NCI-H2107 treated with DMSO at 0.1 percent for 48 hours (cell line): ENCODE data around the gene KAZN.

Source experiments
- DNase-seq: peaks from one replicate; lab custom pipeline; 2025; ENCODE audit not compliant: unreplicated experiment; lab: John Stamatoyannopoulos, UW

KAZN gene

DNA sequence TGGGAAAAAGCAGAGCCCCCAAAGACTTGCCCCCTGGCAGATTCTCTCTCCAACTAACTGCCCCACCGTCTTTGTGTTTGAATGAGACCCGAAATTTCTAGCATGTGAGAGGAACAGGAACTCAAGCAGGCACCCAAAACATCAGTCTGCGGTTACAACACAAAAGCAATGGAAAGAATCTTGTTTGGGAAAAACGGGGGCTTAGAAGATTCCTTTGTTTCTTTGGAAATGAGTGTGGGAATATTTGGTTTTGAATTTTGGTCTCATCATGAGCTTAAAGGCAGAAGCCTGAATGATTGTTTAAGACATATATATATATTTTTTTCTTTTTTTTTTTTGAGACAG, 366.2 kb downstream of the KAZN start:
- DNase-seq = no peak

DNA sequence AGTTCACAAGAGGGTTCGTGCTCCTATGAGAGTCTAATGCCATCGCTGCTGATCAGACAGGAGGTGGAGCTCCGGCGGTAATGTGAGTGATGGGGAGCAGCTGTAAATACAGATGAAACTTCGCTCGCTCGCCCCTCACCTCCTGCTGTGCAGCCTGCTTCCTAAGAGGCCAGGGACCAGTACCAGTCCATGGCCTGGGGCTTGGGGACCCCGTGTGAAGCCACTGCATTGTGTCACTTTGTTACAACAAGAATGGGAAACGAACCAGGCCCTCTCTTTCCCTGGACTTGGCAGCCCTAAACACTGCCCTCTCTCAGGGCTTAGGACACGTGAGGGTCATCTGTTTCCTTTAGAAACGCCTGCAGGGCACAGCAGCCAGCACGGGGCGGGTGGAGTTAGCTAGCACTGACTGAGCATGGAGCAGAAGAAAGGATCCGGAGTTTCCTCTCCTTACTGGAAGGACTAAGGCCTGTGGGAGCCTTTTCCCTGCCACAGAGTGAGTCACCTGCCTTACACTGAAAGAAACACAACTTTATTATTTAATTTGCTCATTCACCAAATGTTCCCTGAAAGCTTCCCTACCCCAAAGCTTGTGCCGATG, 369.9 kb downstream of the KAZN start:
- DNase-seq = no peak

DNA sequence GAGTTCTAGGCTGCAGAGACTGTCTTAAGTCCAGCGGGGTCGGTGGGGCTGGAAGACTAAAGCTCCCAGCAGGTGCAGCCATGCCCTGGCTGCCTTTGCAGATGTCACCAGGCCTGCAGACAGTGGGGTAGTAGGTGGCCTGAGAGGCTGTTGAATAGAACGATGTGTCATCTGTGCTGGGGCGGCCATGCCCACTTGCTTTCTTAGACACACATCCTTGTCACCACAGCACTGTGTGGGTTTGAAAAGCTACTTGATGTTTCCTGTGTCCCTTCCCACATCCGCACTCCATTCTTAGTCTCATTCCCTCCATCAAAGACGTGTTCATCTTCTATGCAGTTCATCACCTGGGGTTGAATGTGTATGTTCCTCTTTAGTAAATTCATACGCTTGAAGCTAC, 370.5 kb downstream of the KAZN start:
- no peak for DNase-seq

DNA sequence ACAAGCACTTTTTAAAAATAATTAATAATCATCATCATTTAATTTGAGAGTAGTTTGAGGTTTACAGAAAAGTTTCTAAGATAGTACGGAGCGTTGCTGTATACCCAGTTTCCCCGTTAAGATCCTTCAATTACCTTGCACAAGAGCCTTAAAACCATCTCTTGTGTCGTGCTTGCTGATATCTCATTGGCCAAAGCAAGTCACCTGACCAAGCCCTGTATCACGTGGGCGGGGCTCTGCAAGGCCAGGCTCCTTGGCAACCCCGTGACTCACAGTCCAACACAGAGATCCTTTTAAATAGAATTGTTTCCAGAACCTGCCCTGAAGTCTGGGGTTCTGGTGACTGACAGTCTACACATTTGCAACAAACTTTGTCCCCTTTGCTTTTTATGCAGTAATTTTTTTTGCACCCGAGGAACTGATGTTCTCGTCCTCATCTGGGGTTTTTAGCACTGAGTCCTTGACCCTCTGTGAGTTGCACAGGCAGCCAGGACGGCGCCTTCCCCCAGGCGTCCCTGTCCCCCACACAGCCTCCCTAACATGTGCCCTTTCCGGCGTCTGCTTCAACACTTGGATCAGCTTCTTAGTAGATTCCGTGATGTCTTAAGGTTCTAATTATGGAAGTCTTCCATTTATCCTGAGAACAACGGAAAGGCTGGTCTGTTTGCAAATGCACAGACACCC, 371.8 kb downstream of the KAZN start:
- no peak for DNase-seq

DNA sequence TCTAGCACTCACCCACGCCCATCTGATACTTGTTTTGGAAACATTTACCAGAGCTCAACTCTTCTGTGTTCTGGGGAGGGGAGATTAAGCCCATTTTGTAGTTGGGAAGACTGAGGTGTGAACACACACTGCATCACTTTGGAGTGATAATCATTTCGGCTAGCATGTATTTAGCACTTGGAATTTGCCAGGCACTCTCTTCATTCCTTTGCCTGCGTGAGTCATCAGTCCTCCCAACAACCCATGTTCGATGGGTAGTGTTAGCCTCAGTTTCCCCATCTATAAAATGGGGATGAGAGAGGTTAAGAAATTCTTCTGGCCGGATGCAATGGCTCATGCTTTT, 372.3 kb downstream of the KAZN start:
- DNase-seq = no peak

DNA sequence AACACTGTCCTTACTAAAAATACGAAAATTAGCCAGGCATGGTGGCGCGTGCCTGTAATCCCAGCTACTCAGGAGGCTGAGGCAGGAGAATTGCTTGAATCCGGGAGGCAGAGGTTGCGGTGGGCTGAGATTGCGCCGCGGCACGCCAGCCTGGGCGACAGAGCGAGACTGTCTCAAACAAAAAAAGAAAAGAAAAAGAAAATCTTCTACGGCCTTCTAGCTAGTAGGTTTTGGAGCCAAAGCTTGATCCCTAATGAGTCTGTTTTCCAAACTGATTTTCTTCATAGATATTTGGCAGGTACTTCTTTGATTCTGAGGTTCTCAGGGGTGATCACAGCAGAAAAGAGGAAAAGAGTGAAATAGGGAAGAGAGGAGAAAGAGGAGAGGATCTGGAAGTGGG, 372.7 kb downstream of the KAZN start:
- DNase-seq = no peak

DNA sequence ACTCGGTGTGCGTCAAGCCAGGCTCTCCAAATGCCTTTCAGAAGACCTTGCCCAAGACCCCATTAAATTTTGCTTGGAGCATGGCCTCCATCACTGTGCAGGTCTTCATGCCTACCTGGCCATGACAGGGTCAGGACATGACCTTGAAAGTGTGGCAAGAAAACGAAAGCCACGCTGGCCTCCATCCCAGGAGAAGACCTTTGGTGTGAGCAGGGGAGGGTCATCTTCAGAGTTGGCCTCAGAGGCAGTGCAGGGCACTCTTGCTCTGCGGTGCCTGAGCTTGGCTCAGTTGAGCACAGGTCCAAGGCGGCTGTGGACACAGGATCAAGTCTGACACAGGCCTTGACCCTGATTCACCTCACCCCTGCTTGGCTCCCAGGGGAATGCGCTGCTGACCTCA, 373.6 kb downstream of the KAZN start:
- DNase-seq = no peak

DNA sequence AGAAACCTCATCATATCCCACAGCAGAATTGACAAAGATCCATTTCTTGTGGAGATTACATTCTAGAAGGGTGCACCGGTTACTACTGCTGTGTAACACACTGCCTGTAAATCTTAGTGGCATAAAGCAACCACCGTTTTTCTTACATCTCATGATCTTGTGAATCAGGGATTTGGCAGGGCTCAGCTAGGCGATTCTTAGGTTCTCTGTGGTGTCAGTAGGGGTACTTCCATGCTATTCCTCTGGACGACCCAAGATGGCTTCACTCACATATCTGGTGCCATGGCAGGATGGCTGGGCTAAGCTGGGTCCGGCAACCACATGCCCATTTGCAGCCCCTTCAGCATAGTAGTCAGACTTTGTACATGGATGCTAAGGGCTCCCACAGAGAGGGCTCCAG, 375.3 kb downstream of the KAZN start:
- no peak for DNase-seq

DNA sequence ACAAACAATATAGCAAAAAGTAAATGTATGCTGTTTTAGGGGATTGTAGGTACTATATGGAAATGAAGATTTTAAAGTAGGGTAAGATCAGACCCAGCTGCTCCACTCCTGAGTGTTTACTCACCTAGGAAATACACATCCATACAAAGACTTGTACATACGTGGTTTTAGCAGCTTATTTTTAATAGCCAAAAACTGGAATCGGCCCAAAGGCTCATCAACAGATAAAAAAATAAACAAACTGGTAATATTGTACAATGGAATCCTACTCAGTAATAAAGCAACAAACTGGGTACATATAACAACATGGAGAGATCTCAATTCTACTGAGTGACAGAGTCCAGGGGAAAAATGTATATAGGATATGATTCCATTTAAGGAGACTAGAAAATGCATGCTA, 375.9 kb downstream of the KAZN start:
- DNase-seq = no peak

DNA sequence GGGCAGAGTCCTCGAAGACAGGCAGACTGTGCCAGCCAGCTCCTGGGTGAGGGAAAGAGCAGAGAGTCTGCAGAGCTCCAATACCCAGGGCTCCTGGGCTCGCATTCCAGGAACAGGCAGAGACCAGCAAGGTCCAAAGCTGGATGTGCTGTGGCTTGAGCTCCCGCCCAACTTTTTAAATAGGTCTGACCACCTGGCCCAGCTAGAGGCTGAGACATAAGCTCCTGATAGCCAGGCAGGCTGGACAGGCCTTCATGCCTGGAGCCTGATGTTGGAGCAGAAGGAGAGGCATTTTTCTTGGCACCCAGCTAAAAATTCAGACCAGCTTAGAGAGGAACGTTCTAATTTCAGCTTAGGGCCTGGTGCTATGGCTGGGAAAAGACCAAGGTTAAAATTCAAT, 376.6 kb downstream of the KAZN start:
- DNase-seq = no peak

DNA sequence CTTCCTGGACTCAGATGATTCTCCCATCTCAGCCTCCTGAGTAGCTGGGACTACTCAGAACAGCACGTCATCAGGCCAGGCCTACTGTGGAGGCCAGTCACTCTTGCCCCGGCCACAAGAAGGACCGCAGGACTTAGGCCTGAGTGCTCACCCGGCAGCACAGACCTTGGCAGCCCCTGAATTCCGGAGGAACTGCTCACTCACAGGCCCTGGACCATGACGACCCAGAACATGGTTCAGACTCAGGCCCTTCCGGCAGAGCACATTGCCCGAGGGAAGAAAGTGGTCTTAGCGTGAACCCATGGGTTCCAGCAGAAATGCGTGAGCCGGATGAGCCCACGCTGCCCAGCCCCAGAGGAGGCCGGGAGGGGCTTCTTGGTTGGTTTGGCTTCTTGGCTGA, 377.8 kb downstream of the KAZN start:
- no peak for DNase-seq

DNA sequence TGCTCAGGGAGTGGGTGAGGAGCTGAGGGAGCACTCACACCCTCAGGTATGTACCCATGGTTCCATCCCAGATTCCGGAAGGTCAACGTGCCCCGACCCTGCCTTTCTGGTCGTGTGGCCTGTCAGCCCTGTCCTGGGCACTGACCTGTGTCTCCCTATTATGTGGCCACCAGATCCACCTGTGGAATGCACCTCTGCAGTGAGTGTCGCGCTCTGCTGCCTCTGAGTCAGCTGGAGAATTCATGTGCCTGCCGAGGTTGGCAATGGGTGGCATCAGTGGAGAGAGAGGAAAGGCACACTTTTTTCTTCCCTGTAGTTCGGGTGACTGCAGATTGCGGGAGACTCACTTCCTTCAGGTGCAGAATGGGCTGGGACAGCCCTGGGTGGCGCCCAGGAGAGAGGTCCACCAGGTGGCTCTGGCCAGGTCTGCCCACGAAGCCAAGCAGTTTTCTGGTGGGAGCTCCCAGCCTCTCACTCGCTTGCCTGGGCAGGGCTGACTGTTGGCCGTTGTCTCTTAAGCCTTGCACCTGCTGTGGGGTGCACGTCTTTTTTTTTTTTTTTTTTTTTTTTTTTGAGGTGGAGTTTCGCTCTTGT, 378.9 kb downstream of the KAZN start:
- no peak for DNase-seq

DNA sequence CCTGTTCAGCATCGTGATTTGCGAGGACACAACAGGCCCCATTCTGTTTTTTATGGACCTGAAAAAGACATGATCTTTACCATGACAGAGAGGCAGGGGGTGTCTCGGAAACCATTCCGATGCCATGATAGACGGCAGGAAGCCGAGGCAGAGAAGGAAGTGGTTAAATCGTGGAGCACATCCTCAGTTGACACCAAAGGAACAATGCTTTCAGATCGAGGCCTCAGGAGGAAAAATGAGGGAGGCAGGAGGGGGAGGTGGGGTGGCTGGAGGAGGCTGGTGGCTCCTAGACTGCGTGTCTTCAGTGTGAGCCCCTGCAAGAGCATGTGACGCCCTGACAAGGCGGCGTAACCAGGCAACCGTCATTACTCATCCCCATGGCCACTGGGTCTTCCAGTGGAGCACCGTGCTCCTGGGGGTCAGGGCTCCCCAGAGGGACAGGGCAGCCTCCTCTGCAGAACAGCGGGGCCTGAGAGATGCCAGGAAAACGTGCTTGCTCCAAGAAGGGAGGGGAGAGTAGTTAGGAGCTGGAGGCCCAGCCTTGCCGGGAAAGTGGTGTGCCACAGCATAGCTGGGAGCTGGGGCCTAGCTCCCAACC, 382.2 kb downstream of the KAZN start:
- DNase-seq = no peak

DNA sequence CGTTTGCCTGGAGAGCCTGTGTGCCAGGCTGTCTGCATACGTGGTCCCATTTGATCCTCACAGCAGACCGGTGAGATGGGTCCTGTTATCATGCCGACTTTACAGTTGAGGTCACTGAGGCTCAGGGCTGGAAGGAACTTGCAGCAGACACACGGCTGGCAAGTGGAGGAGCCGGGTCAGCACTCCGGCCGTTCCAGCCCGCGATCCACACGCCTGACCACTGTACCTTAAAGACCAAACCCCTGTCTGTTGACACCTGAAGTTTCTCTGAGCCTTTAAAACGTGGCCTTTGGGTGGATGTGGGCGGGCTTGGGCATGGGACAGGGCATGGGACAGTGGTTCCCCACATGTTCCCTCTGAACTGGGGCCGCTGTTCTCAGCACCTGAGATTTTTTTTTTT, 383.5 kb downstream of the KAZN start:
- no peak for DNase-seq

DNA sequence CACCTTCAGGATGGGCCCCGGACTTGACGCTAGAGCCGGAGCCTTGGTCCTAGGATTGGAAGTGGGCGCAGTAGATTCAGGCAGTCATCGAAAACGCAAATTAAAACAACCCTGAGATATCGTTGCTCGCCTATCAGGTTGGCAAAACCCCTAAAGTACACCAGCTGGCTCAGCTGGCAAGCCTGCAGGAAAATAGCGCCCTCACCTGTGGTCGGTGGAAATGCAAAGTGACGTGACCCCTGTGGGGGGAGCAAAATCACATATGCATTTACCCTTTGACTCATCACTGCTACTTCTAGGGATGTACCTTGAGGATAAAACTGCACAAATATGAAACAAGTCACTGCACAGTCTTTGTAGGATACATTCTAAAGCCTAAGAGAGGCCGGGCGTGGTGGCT, 384.8 kb downstream of the KAZN start:
- DNase-seq = no peak

DNA sequence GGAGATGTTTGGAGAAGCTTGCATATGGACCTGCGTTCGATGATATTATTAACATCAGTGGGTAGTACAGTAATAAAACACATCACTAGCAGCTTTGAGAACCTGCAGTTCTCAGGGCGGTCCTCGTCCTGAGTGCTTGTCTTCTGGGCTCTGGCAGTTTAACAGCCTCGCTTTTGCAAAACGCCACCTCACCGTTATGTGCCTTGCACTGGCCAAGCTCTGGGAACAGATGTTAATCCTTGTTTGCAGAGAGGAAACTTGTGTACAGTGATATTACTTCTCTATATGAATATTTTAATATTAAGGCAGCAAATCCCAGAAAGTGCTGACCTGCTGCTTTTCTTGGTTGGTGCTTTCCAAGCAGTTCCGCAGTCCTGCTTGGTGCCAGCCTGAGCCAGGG, 387.7 kb downstream of the KAZN start:
- no peak for DNase-seq

DNA sequence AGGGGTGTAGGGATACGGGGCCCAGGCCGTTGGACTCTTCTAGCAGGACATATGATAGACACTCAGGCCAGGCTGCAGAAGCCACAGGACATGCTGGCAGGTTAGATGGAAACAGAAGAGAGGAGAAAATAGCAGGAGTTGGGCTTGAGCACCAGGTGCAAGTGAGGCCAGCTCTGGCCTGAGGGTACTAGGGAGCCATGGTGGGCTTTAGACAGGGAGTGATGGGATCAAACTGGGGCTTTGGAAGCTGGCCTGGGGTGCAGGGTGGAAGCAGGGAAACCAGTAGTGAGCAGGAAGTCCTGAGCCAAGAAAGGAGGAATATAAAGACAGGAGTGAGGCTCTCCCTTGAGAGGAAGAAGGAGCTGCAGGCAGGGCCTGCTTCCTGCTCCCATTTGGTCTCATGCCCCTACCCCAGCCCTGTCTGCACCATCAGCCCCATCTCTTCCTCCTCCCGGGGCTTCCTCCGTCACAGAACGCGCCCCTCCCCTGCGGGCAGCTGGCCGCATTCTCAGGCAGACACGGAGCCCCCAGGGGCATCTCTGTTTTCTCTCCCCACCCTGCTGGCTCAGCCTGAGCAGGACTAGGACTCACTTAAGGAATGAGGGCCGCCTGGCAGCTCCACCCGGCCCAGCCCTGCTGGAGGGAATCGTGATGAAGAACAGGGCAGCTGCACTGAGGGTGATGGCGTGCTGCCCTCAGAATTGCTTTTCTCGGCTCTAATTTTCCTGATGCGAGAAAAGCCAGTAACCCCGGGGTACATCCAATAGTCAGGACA, 389.5 kb downstream of the KAZN start:
- DNase-seq = no peak

DNA sequence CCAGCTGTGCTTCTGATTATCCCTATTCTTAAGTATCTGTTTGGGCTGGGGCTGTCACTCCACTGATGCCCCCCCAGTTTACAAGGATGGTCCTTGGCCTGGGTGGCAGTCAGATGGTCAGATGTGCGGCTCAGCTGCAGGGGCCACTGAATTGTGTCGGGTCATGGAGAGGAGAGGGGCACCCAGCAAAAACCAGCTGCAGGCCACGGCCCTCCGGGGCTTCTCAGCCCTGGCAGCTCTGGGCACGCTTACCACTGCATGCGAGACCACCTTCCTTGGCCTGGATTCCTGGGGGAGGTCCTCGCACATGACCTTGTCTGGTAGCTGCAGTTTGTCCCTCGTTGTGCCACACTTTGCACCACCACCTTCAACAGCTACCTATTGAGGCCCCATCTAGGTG, 390.2 kb downstream of the KAZN start:
- no peak for DNase-seq

DNA sequence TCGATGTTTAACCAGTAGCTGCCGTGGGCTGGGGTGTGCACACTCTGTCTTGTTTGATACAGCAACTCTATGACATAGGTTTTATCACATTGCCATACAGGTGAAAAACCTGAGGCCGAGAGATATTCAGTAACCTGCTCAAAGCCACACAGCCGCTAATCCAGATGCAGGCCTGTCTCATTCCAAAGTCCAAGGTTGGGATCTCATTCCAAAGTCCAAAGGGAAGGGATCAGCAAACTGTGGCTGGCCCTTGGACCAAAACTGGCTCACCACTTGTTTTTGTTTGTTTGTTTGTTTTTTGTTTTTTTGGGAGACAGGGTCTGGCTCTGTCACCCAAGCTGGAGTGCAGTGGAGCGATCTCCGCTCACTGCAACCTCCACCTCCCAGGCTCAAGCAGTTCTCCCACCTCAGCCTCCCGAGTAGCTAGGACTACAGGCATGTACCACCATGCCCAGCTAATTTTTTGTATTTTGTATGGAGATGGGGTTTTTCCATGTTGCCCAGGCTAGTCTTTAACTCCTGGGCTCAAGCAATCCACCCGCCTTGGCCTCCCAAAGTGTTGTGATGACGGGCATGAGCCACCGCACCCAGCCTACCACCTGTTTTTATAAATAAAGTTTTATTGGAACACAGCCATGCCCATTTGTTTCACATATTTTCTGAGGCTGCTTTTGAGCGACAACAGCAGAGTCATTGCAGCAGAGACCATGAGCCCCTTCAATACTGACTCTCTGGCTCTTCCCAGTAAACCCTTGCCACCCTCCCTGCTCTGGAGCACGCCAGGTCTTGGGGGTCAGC, 391.6 kb downstream of the KAZN start:
- no peak for DNase-seq

DNA sequence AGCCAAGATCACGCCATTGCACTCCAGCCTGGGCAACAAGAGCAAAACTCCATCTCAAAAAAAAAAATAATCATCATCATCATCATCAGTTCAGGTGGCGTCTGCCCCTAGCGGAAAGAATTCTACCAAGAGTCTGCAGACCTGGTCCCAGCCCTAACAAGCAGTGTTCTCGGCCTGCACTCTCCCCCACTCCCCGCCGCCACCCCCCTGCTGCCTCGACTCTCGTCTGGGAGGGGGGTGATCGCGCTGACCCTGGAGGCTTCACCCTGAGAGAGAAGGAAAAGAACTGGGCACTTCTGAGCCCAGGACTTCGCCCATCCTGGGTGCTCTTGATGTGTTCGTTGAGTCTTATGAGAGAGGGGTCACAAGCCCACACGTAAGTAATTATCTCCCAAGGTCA, 394.9 kb downstream of the KAZN start:
- DNase-seq = no peak

DNA sequence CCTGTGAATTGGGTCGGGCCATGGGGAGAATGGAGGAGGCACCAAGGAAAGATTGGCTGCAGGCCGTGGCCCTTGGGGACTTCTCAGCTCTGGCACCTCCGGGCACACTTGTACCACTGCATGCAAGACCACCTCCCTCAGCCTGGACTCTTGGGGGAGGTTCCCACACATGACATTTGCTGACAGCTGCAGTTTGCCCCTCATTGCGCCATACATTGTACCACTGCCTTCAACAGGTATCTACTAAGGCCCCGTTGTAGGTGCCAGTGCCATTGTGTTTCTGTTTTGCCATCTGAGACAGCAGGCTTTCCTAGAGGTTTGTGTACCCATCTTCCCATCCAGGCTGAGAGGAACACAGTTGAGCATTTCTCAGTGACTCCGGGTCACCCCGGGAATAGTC, 395.7 kb downstream of the KAZN start:
- no peak for DNase-seq
